Endothelial cell of umbilical vein (primary cell): Measurements from ENCODE around the gene KCNK2. TPM values are rescaled to one million over a fixed set of nuclear protein-coding genes. Genes with fewer than 3 reads are reported as not detected.

ENCODE experiments used
- BruUV-seq: library from RNA; stranded (reverse); fragments of 400-500 nt; replicated peaks from 2 replicates; lab custom pipeline; 2021; lab: Mats Ljungman, UMichigan
- CTCF ChIA-PET: fragments of 300-600, 350-600 bp; sonication (Branson Sonifier 250); formaldehyde crosslinking; loops from one replicate; lab custom pipeline; 2021; ENCODE audit warnings: antibody characterized with exemption, inconsistent platforms; lab: Charles Lee
- POLR2A ChIA-PET: fragments of 300-600, 350-600 bp; sonication (Branson Sonifier 250); formaldehyde crosslinking; loops from one replicate; lab custom pipeline; 2021; ENCODE audit warnings: antibody characterized with exemption, inconsistent platforms; lab: Charles Lee
- DNase-seq: peaks from one replicate; pipeline ENCODE4 v3.0.0-alpha.2; 2011; ENCODE audit warnings: low read depth, low spot score
- FAIRE-seq: peaks from 2 replicates; lab custom pipeline; 2011; peaks lifted over from hg19 to GRCh38; lab: Jason Lieb, UNC
- H2AFZ ChIP-seq: 2 replicates; pipeline ENCODE4 v1.6.0; 2012; ENCODE audit warnings: low read depth, low read length, control low read depth, inconsistent platforms
- H3K27ac ChIP-seq: 2 replicates; pipeline ENCODE4 v1.5.1; 2011; ENCODE audit warnings: low read depth, mild to moderate bottlenecking, control low read depth, low read length, moderate library complexity; ENCODE audit not compliant: insufficient read depth
- H3K27me3 ChIP-seq, 2 experiments: 2 replicates each; pipeline versions ENCODE4 v1.6.0 to v1.6.1; 2011; ENCODE audit warnings: low read length in 2 of 2, mixed read lengths in 1 of 2; ENCODE audit not compliant: control insufficient read depth in 2 of 2, insufficient read depth in 2 of 2
- H3K36me3 ChIP-seq, 2 experiments: 2 replicates in 1 of 2; 3 replicates in 1 of 2; pipeline ENCODE4 v1.5.1; 2011; ENCODE audit warnings: low read length in 2 of 2, mild to moderate bottlenecking in 1 of 2, moderate library complexity in 1 of 2; ENCODE audit not compliant: control insufficient read depth in 2 of 2, insufficient read depth in 2 of 2; ENCODE audit errors: extremely low read depth in 1 of 2
- H3K4me1 ChIP-seq: 3 replicates; pipeline ENCODE4 v1.5.1; 2011; ENCODE audit warnings: mild to moderate bottlenecking, low read length; ENCODE audit not compliant: control insufficient read depth, insufficient read depth; ENCODE audit errors: extremely low read depth
- H3K4me2 ChIP-seq: 2 replicates; pipeline ENCODE4 v1.6.1; 2011; ENCODE audit warnings: low read length, control low read depth, mixed read lengths; ENCODE audit not compliant: insufficient read depth
- H3K4me3 ChIP-seq, 3 experiments: fragments of 200-600 bp in 1 of 3; sonication (generic), shearing (Covaris generic) in 1 of 3; replicated peaks in 1 of 3; 2 replicates each; pipeline ENCODE4 v1.5.1; 2011 to 2016; ENCODE audit warnings: control low read depth in 3 of 3, low read length in 3 of 3, mild to moderate bottlenecking in 2 of 3, inconsistent platforms in 1 of 3, low read depth in 1 of 3, moderate library complexity in 1 of 3; ENCODE audit not compliant: insufficient read depth in 1 of 3
- H3K79me2 ChIP-seq: 2 replicates; pipeline ENCODE4 v1.6.0; 2012; ENCODE audit warnings: low read length, inconsistent platforms; ENCODE audit not compliant: control insufficient read depth, insufficient read depth
- H3K9ac ChIP-seq: replicated peaks from 2 replicates; pipeline ENCODE3; 2011; ENCODE audit warnings: low read length, control low read depth; ENCODE audit not compliant: insufficient read depth; ENCODE audit errors: extremely low read depth
- H3K9me1 ChIP-seq: replicated peaks from 3 replicates; pipeline ENCODE4 v1.6.0; 2011; ENCODE audit warnings: mild to moderate bottlenecking, low read length; ENCODE audit not compliant: control insufficient read depth, insufficient read depth; ENCODE audit errors: extremely low read depth
- H3K9me3 ChIP-seq: replicated peaks from 2 replicates; pipeline ENCODE4 v1.5.1; 2012; ENCODE audit warnings: low read length, inconsistent platforms; ENCODE audit not compliant: control insufficient read depth, insufficient read depth
- H4K20me1 ChIP-seq: replicated peaks from 2 replicates; pipeline ENCODE3; 2011; ENCODE audit warnings: mild to moderate bottlenecking, low read length; ENCODE audit not compliant: control insufficient read depth, insufficient read depth; ENCODE audit errors: extremely low read depth
- CTCF ChIP-seq, 2 donors: IDR thresholded peaks; 1 replicate in 1 of 2; 2 replicates in 1 of 2; pipeline ENCODE4 v1.5.1; 2011; ENCODE audit warnings: low read length in 2 of 2, mild to moderate bottlenecking in 2 of 2, moderate library complexity in 2 of 2, control low read depth in 1 of 2, inconsistent platforms in 1 of 2, low read depth in 1 of 2; ENCODE audit not compliant: insufficient read depth in 1 of 2; ENCODE audit errors: extremely low read depth in 1 of 2
- FOS ChIP-seq: IDR thresholded peaks from 2 replicates; pipeline ENCODE4 v1.6.1; 2011; ENCODE audit warnings: mild to moderate bottlenecking, low read length, moderate library complexity, borderline replicate concordance; ENCODE audit not compliant: insufficient read depth
- JUN ChIP-seq: IDR thresholded peaks from 2 replicates; pipeline ENCODE4 v1.6.1; 2011; ENCODE audit warnings: borderline replicate concordance, low read depth; ENCODE audit not compliant: insufficient read length, insufficient read depth
- MAX ChIP-seq: IDR thresholded peaks from 2 replicates; pipeline ENCODE4 v1.6.1; 2011; ENCODE audit not compliant: insufficient read depth, insufficient read length
- MYC ChIP-seq: IDR thresholded peaks from one replicate; pipeline ENCODE4 v1.6.1; 2011; ENCODE audit warnings: mild to moderate bottlenecking, low read depth, low read length
- POLR2A ChIP-seq: IDR thresholded peaks from 2 replicates; pipeline ENCODE4 v1.6.1; 2012; ENCODE audit warnings: low read depth, mild to moderate bottlenecking, control low read depth, low read length
- POLR2AphosphoS5 ChIP-seq: IDR thresholded peaks from 2 replicates; pipeline ENCODE4 v1.6.1; 2012; ENCODE audit warnings: low read depth, mild to moderate bottlenecking, control low read depth, low read length, moderate library complexity; ENCODE audit not compliant: insufficient read depth
- dilution Hi-C: fragments of 300-500 bp; cut with MboI; formaldehyde crosslinking; loops from one replicate; pipeline ENCODE4 v1.15.0; 2019; ENCODE audit warnings: low sequenced_read_pairs; ENCODE audit not compliant: extremely low pct_ligation_motif_present
- intact Hi-C: fragments of 100-400 bp; cut with micrococcal nuclease; formaldehyde crosslinking; loops from one replicate; pipeline ENCODE4 v1.10.0; 2022
- polyA plus RNA-seq, 4 experiments: library from polyadenylated mRNA; depleted of rRNA in 3 of 4; stranded (reverse) in 3 of 4; unstranded in 1 of 4; fragments of >200 nt; gene quantifications; 2 replicates each; pipeline versions ENCODE4 v1.2.1 to v1.2.3, GENCODE V29; 2011 to 2012; ENCODE audit warnings: missing spikeins in 1 of 4
- total RNA-seq: library from RNA; stranded (reverse); gene quantifications from 2 replicates; pipeline ENCODE4 v1.2.3, GENCODE V29; 2021

The KCNK2 gene
- total and polyA plus RNA-seq, 2 donors (not counting 3 experiments of a cell fraction or from before 2014, with no cell fraction given), result 0.08 to 0.46 TPM

GRCh38 chr1:215243345-215244054, 161.0 kb downstream of the KCNK2 start:
- no peaks in the 10 kb centered on the region for H3K4me1 ChIP-seq
- no peak overlapping the region for H2AFZ ChIP-seq
- H4K20me1 ChIP-seq, result no peaks in the 10 kb centered on the region
- dilution Hi-C loops (no loop called here), intact Hi-C loops (no loop called here)
- POLR2A ChIA-PET, result no interaction called here
- TF ChIP-seq CTCF (IDR thresholded peaks at IDR 0.05; ENCODE audit: extremely low read depth in 1 of 2, insufficient read depth in 1 of 2, low read depth in 1 of 2, low read length in 2 of 2), result no peak
- no peak for TF ChIP-seq MYC
- no peak for TF ChIP-seq POLR2A
- TF ChIP-seq JUN, result no peak
- TF ChIP-seq FOS, result no peak
- no peak for TF ChIP-seq POLR2AphosphoS5
- TF ChIP-seq MAX, result no peak
- H3K79me2 ChIP-seq, result no peaks in the 10 kb centered on the region
- H3K27ac ChIP-seq, result no peak overlapping the region
- H3K9me1 ChIP-seq, result no peaks in the 10 kb centered on the region
- H3K27me3 ChIP-seq, result no peaks in the 10 kb centered on the region
- no TSS peak for BruUV-seq
- H3K9ac ChIP-seq, result no peak overlapping the region
- FAIRE-seq, result no peak
- no peaks in the 10 kb centered on the region for H3K36me3 ChIP-seq
- DNase-seq, result no peak
- CTCF ChIA-PET, result no interaction called here
- no peaks in the 10 kb centered on the region for H3K9me3 ChIP-seq
- no peak overlapping the region for H3K4me2 ChIP-seq
- no peak overlapping the region for H3K4me3 ChIP-seq
